ENCODE measurements around the gene ARHGAP24.

The ARHGAP24 gene

DNA sequence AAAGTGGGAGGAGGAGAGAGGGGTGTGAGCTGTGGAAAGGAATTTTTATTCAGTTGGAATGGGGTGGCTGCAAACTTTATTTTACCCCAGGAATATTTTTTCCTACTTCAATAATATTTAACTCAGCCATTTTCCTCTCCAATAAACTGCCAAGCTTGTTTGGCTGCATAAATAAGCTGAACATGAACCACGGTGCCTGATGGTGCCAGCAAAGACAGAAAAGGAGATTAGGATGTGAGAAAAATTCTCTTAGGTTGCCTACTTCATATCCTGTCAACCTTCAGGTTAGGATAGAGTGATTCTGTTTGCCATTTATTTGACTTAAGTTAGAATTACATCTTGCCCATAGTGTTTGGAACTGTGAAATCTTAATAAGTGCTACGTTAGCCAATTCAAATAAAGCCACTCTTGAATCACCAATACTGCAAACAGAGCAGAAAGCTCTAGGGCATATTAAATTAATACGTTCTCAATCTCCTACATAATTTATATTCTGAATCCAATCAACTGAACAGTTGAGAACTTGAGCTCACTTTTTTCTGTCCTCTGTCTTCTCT lies 195.1 kb downstream of the ARHGAP24 start:
- Histone ChIP-seq H3K27ac (ENCODE audit: low read depth, low read length) (no peak overlapping the region), H3K9ac (ENCODE audit: low read length) (no peak overlapping the region), H3K4me3 (ENCODE audit: low read length) (no peak overlapping the region), H3K4ac (ENCODE audit: low read depth, low read length) (no peak overlapping the region), H2AK5ac (ENCODE audit: low read length) (no peak overlapping the region), H3K4me2 (ENCODE audit: low read length) (no peak overlapping the region), H4K8ac (ENCODE audit: low read depth, low read length) (no peak overlapping the region), H3K79me1 (ENCODE audit: low read length) (no peaks in the 10 kb centered on the region), H3K27me3 (ENCODE audit: insufficient read depth, low read length, poor library complexity) (no peaks in the 10 kb centered on the region), H3K18ac (ENCODE audit: low read length) (no peak overlapping the region), H3K56ac (ENCODE audit: low read length) (no peak overlapping the region), H3K23ac (ENCODE audit: low read length) (no peak overlapping the region), H2BK120ac (ENCODE audit: low read depth, low read length) (no peak overlapping the region), H3K36me3 (ENCODE audit: control insufficient read depth, insufficient read depth, low read length) (no peaks in the 10 kb centered on the region), H2BK5ac (ENCODE audit: low read length) (no peak overlapping the region), H3K4me1 (ENCODE audit: control insufficient read depth, low read depth, low read length) (no peaks in the 10 kb centered on the region), H2BK15ac (replicated peaks; ENCODE audit: low read depth) (no peak overlapping the region), H4K5ac (ENCODE audit: low read length) (no peak overlapping the region), H3K79me2 (ENCODE audit: control insufficient read depth, insufficient read depth, low read length) (no peaks in the 10 kb centered on the region)
- no peak for DNase-seq
- no CpG with 5 or more reads among the region's 3 CpGs for WGBS (ENCODE audit: extremely low coverage, insufficient coverage, low lambda C conversion rate)

GRCh38 chr4:85671120-85671519 lies 196.2 kb downstream of the ARHGAP24 start:
- Histone ChIP-seq H3K9ac (ENCODE audit: low read length) (no peak overlapping the region), H3K4me3 (ENCODE audit: low read length) (no peak overlapping the region), H3K23ac (ENCODE audit: low read length) (no peak overlapping the region), H3K4ac (ENCODE audit: low read depth, low read length) (no peak overlapping the region), H2BK15ac (replicated peaks; ENCODE audit: low read depth) (no peak overlapping the region), H3K18ac (ENCODE audit: low read length) (no peak overlapping the region), H3K4me2 (ENCODE audit: low read length) (no peak overlapping the region), H3K27ac (ENCODE audit: low read depth, low read length) (no peak overlapping the region), H3K56ac (ENCODE audit: low read length) (no peak overlapping the region), H2BK120ac (ENCODE audit: low read depth, low read length) (no peak overlapping the region), H3K79me2 (ENCODE audit: control insufficient read depth, insufficient read depth, low read length) (no peaks in the 10 kb centered on the region), H3K27me3 (ENCODE audit: insufficient read depth, low read length, poor library complexity) (no peaks in the 10 kb centered on the region), H4K8ac (ENCODE audit: low read depth, low read length) (no peak overlapping the region), H3K79me1 (ENCODE audit: low read length) (no peaks in the 10 kb centered on the region), H4K5ac (ENCODE audit: low read length) (no peak overlapping the region), H3K4me1 (ENCODE audit: control insufficient read depth, low read depth, low read length) (no peaks in the 10 kb centered on the region), H2BK5ac (ENCODE audit: low read length) (no peak overlapping the region), H3K36me3 (ENCODE audit: control insufficient read depth, insufficient read depth, low read length) (no peaks in the 10 kb centered on the region), H2AK5ac (ENCODE audit: low read length) (no peak overlapping the region)
- no peak for DNase-seq
- no CpG with 5 or more reads among the region's 2 CpGs for WGBS (ENCODE audit: extremely low coverage, insufficient coverage, low lambda C conversion rate)

GRCh38 chr4:85672116-85672515 lies 197.2 kb downstream of the ARHGAP24 start:
- H4K8ac ChIP-seq (ENCODE audit: low read depth, low read length): no peak overlapping the region
- no peak overlapping the region for H3K23ac ChIP-seq (ENCODE audit: low read length)
- WGBS (ENCODE audit: extremely low coverage, insufficient coverage, low lambda C conversion rate): no CpG with 5 or more reads among the region's 3 CpGs
- H3K36me3 ChIP-seq (ENCODE audit: control insufficient read depth, insufficient read depth, low read length): no peaks in the 10 kb centered on the region
- no peak overlapping the region for H3K18ac ChIP-seq (ENCODE audit: low read length)
- H3K27me3 ChIP-seq (ENCODE audit: insufficient read depth, low read length, poor library complexity): no peaks in the 10 kb centered on the region
- no peak for DNase-seq
- H3K56ac ChIP-seq (ENCODE audit: low read length): no peak overlapping the region
- H3K27ac ChIP-seq (ENCODE audit: low read depth, low read length): no peak overlapping the region
- no peak overlapping the region for H2BK120ac ChIP-seq (ENCODE audit: low read depth, low read length)
- no peak overlapping the region for H4K5ac ChIP-seq (ENCODE audit: low read length)
- no peaks in the 10 kb centered on the region for H3K4me1 ChIP-seq (ENCODE audit: control insufficient read depth, low read depth, low read length)
- no peak overlapping the region for H3K4me2 ChIP-seq (ENCODE audit: low read length)
- no peak overlapping the region for H3K9ac ChIP-seq (ENCODE audit: low read length)
- no peak overlapping the region for H2BK5ac ChIP-seq (ENCODE audit: low read length)
- no peak overlapping the region for H2AK5ac ChIP-seq (ENCODE audit: low read length)
- H3K79me2 ChIP-seq (ENCODE audit: control insufficient read depth, insufficient read depth, low read length): no peaks in the 10 kb centered on the region
- H3K79me1 ChIP-seq (ENCODE audit: low read length): no peaks in the 10 kb centered on the region
- no peak overlapping the region for H3K4me3 ChIP-seq (ENCODE audit: low read length)
- no peak overlapping the region for H2BK15ac ChIP-seq (replicated peaks; ENCODE audit: low read depth)
- no peak overlapping the region for H3K4ac ChIP-seq (ENCODE audit: low read depth, low read length)

DNA sequence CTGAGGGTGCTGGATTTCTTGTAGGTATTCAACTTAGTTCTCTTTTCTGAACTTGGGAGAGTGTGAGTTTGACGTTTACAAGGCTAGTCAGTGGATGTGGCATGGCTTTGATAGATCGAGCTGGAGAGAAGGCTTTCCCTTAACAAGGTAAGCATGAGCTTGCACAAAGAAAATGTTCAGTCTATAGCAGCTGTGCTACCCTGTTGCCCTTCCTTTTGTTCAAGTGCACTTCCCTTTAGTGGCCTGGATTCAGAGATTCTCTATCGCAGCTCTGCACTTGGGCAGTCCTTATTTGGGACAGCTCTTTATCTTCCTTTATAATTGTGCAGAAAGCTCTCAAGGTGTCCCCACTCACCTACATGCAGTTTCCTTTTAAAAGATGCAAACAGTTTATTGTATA lies 198.0 kb downstream of the ARHGAP24 start:
- no peak overlapping the region for H2BK120ac ChIP-seq (ENCODE audit: low read depth, low read length)
- no peak overlapping the region for H4K8ac ChIP-seq (ENCODE audit: low read depth, low read length)
- no CpG with 5 or more reads among the region's 3 CpGs for WGBS (ENCODE audit: extremely low coverage, insufficient coverage, low lambda C conversion rate)
- H2BK5ac ChIP-seq (ENCODE audit: low read length): no peak overlapping the region
- H2BK15ac ChIP-seq (replicated peaks; ENCODE audit: low read depth): no peak overlapping the region
- no peak overlapping the region for H3K18ac ChIP-seq (ENCODE audit: low read length)
- no peaks in the 10 kb centered on the region for H3K36me3 ChIP-seq (ENCODE audit: control insufficient read depth, insufficient read depth, low read length)
- H4K5ac ChIP-seq (ENCODE audit: low read length): no peak overlapping the region
- H3K4me3 ChIP-seq (ENCODE audit: low read length): no peak overlapping the region
- no peaks in the 10 kb centered on the region for H3K4me1 ChIP-seq (ENCODE audit: control insufficient read depth, low read depth, low read length)
- no peak overlapping the region for H3K4me2 ChIP-seq (ENCODE audit: low read length)
- no peak overlapping the region for H3K4ac ChIP-seq (ENCODE audit: low read depth, low read length)
- H3K23ac ChIP-seq (ENCODE audit: low read length): no peak overlapping the region
- no peaks in the 10 kb centered on the region for H3K79me1 ChIP-seq (ENCODE audit: low read length)
- H2AK5ac ChIP-seq (ENCODE audit: low read length): no peak overlapping the region
- no peak overlapping the region for H3K56ac ChIP-seq (ENCODE audit: low read length)
- H3K79me2 ChIP-seq (ENCODE audit: control insufficient read depth, insufficient read depth, low read length): no peaks in the 10 kb centered on the region
- no peak for DNase-seq
- no peak overlapping the region for H3K9ac ChIP-seq (ENCODE audit: low read length)
- no peaks in the 10 kb centered on the region for H3K27me3 ChIP-seq (ENCODE audit: insufficient read depth, low read length, poor library complexity)
- no peak overlapping the region for H3K27ac ChIP-seq (ENCODE audit: low read depth, low read length)

DNA sequence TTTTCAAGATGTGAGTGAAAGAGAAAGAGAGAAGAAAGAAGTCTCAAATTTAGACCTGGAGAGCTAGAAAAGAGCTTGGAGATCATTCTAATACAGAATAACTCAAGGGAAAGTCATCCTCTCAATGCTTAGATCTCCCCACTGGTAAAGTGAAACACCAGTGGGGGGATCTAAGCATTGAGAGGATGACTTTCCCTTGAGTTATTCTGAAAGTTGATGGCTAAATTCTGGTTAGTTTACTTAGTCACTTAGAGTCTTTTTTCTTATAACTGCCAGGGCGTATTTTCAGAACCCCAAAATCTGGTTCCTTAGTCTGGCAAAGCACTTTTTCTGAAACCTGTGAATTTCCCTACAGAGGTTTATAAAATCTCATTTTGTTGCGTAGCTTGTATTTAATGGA lies 198.6 kb downstream of the ARHGAP24 start:
- no peak for DNase-seq
- Histone ChIP-seq H3K4me2 (ENCODE audit: low read length) (no peak overlapping the region), H3K56ac (ENCODE audit: low read length) (no peak overlapping the region), H3K4me1 (ENCODE audit: control insufficient read depth, low read depth, low read length) (no peaks in the 10 kb centered on the region), H3K18ac (ENCODE audit: low read length) (no peak overlapping the region), H3K9ac (ENCODE audit: low read length) (no peak overlapping the region), H2AK5ac (ENCODE audit: low read length) (no peak overlapping the region), H2BK120ac (ENCODE audit: low read depth, low read length) (no peak overlapping the region), H3K36me3 (ENCODE audit: control insufficient read depth, insufficient read depth, low read length) (no peaks in the 10 kb centered on the region), H3K23ac (ENCODE audit: low read length) (no peak overlapping the region), H3K79me2 (ENCODE audit: control insufficient read depth, insufficient read depth, low read length) (no peaks in the 10 kb centered on the region), H3K27me3 (ENCODE audit: insufficient read depth, low read length, poor library complexity) (no peaks in the 10 kb centered on the region), H3K27ac (ENCODE audit: low read depth, low read length) (no peak overlapping the region), H3K4me3 (ENCODE audit: low read length) (no peak overlapping the region), H2BK5ac (ENCODE audit: low read length) (no peak overlapping the region), H3K4ac (ENCODE audit: low read depth, low read length) (no peak overlapping the region), H3K79me1 (ENCODE audit: low read length) (no peaks in the 10 kb centered on the region), H4K5ac (ENCODE audit: low read length) (no peak overlapping the region), H4K8ac (ENCODE audit: low read depth, low read length) (no peak overlapping the region), H2BK15ac (replicated peaks; ENCODE audit: low read depth) (no peak overlapping the region)
- no CpG with 5 or more reads among the region's 2 CpGs for WGBS (ENCODE audit: extremely low coverage, insufficient coverage, low lambda C conversion rate)

Data from mesendoderm (in vitro differentiated cells).